T-helper 1 cell treated with Interleukin-12 subunit alpha and Interleukin-12 subunit beta and Interleukin-4 antibody, amounts not matched to agents 30 ng/mL and 1 ng/mL, for 36 hours (primary cell): Measurements from ENCODE around the gene XRRA1. TPM values are rescaled to one million over a fixed set of nuclear protein-coding genes. Genes with fewer than 3 reads are reported as not detected.
"Not testable (repeated sequence)": the region's sequence is repeated elsewhere in the genome, so short reads cannot be mapped to it uniquely, and the experiment has no call there.

Experiments used
- intact Hi-C: fragments of 100-400 bp; cut with micrococcal nuclease; formaldehyde crosslinking; loops from one replicate; pipeline ENCODE4 v1.15.1; 2024
- total RNA-seq: library from RNA; stranded (reverse); gene quantifications from 2 replicates; pipeline ENCODE4 v1.2.3, GENCODE V29; 2022

XRRA1 gene
- total RNA-seq, 1 donor from 2014 or later = 8.7 TPM

- intact Hi-C loops = no loop called here
Observed at GRCh38 chr11:74902342-74902741, 46.5 kb downstream of the XRRA1 start.

- intact Hi-C loops = no loop called here
Observed at GRCh38 chr11:74896311-74896710, 52.6 kb downstream of the XRRA1 start.

- intact Hi-C loops = no loop called here
Observed at GRCh38 chr11:74895340-74896116, 53.4 kb downstream of the XRRA1 start.

GRCh38 chr11:74893015-74893414, 55.9 kb downstream of the XRRA1 start:
- intact Hi-C loops = not testable (repeated sequence)

GRCh38 chr11:74877132-74877531, 71.8 kb downstream of the XRRA1 start:
- intact Hi-C loops = no loop called here

GRCh38 chr11:74871037-74871436, 77.9 kb downstream of the XRRA1 start:
- intact Hi-C loops = loop anchor here (2.0 kb wide), 1 partner anchor 418 kb away; no protein-coding TSS in a partner anchor

GRCh38 chr11:74870485-74870884, 78.4 kb downstream of the XRRA1 start:
- intact Hi-C loops = loop anchor here (1.0 to 2.0 kb wide), 2 partner anchors 168 to 418 kb away; no protein-coding TSS in a partner anchor

- intact Hi-C loops = no loop called here
Observed at GRCh38 chr11:74866557-74866956, 82.3 kb downstream of the XRRA1 start.

GRCh38 chr11:74863410-74863809, 85.5 kb downstream of the XRRA1 start:
- intact Hi-C loops = no loop called here

- intact Hi-C loops = no loop called here
Observed at GRCh38 chr11:74860743-74861142, 88.1 kb downstream of the XRRA1 start.

GRCh38 chr11:74853223-74853622, 95.7 kb downstream of the XRRA1 start:
- intact Hi-C loops = no loop called here

GRCh38 chr11:74849525-74850391, 99.1 kb downstream of the XRRA1 start:
- intact Hi-C loops = no loop called here

GRCh38 chr11:74847895-74848294, 101.0 kb downstream of the XRRA1 start:
- intact Hi-C loops = no loop called here

GRCh38 chr11:74847395-74847794, 101.5 kb downstream of the XRRA1 start:
- intact Hi-C loops = no loop called here

GRCh38 chr11:74846770-74847169, 102.1 kb downstream of the XRRA1 start:
- intact Hi-C loops = no loop called here

GRCh38 chr11:74845978-74846517, 102.8 kb downstream of the XRRA1 start:
- intact Hi-C loops = no loop called here

- intact Hi-C loops = no loop called here
Observed at GRCh38 chr11:74844865-74845264, 104.0 kb downstream of the XRRA1 start.

GRCh38 chr11:74844072-74844471, 104.8 kb downstream of the XRRA1 start:
- intact Hi-C loops = no loop called here

GRCh38 chr11:74842967-74843366, 105.9 kb downstream of the XRRA1 start:
- intact Hi-C loops = no loop called here

GRCh38 chr11:74840486-74840885, 108.4 kb downstream of the XRRA1 start:
- intact Hi-C loops = no loop called here

- intact Hi-C loops = no loop called here
Observed at GRCh38 chr11:74839971-74840370, 108.9 kb downstream of the XRRA1 start.

GRCh38 chr11:74839446-74839845, 109.4 kb downstream of the XRRA1 start:
- intact Hi-C loops = no loop called here
